ENCODE data around the gene VRK3.
A peak's percentile ranks its signal among the peaks of the same experiment; 100 is the strongest.

Gene VRK3

GRCh38 chr19:49929611-49930482 is 95.3 kb downstream of the VRK3 start:
- DNase-seq (ENCODE audit: low spot score): peak; percentile 94

DNA sequence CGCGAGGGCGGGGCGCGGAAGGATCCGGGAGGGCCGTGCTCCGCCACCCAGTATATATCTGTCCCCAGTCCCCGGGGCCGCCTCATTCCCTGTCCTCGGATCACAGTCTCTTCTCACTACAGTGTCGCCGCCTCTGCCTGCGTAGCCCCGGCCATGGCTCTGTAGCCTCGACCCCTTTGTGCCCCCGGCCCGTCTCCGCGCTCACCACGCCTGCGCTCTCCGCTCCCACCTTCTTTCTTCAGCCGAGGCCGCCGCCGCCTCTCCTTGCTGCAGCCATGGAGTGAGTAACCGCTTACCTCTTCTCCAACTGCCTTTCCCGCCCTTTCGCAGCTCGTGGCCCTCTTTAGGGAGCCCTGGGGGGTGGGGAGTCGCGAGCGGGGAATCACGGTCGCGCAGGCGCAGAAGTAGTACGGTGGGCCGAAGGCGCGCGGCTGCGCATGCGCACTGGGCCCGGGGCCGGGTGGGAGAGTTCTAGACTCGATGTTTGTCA is 96.0 kb downstream of the VRK3 start, which contains the start of the genes ATF5 and NUP62:
Gene ATF5, plus strand, starts transcription at position 85 of the 490 bp plus-strand sequence. CDS start 1,646 bp downstream, outside the sequence.
Gene NUP62, minus strand, starts transcription at position 384 of the 490 bp plus-strand sequence. CDS start 19,697 bp downstream, outside the sequence.
- DNase-seq (ENCODE audit: low spot score): peak; percentile 96

DNA sequence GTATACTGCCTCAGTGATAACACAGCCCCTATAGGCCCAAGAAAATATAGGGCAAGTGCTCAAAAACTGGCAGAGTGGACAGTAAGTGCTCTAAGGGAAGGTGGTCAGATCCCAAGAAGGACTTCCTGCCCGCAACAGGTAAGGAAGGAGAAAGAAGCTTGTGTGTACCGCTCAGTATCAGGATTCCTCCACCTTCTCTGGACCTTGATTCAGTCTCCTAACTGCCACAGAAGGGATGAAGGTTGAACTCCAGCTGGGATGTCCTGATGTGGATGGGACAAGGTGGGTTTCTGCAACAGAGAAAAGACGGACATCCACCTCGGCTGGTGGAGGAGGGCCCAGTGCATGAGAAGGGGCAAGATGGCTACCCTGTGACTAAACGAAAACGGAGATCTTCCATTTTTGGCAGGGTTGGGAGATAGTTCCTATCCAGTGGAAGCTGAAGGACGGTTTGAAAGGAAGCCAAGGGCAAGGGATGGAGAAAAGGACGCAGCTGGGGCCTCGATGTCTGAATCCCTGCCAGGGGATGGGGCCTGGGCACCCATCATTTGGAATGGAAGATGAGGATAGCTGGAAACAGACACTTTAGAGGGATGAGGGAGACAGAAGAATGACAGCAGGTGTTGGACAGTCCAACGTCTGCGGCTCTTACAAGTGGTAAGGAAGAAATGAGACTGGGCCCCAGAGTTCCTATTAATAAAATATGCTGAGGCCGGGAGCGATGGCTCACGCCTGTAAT is 97.5 kb downstream of the VRK3 start:
- DNase-seq (ENCODE audit: low spot score): no peak

GRCh38 chr19:49926515-49926914 is 98.7 kb downstream of the VRK3 start:
- no peak for DNase-seq (ENCODE audit: low spot score)
